Measurements from ENCODE around the gene HTR3E. TPM values are rescaled to one million over a fixed set of nuclear protein-coding genes. Genes with fewer than 3 reads are reported as not detected.

HTR3E gene
- polyA plus RNA-seq, 3 donors, result not detected

DNA sequence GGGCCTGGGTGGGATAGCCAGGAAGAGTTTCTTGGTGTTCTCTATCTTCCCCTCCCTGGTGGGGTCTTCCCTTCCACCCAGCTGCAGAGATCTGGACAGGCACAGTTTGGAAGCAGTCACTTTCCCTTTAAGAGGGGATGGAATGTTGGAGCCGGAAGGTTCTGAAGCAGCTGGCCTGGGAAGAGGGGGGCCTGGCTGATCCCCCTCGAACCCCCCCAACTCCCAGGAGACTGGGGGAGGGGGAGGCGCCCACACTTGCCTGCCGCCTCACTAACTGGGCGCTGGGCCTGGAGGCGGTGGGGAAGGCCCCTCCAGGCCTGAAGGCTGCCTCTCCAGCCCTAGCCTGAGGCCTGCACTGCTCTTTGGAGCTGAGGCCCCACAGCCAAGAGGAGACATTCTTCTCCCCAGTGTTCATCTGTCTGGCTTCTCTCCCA is 59.7 kb downstream of the HTR3E start:
- no peak for DNase-seq
- Histone ChIP-seq H3K9me3 (replicated peaks in 1 of 2; ENCODE audit: control insufficient read depth in 1 of 2, insufficient read depth in 1 of 2, low read length in 2 of 2) (no peaks in the 10 kb centered on the region), H3K27ac (ENCODE audit: low read depth in 1 of 2, low read length in 2 of 2) (peak overlapping the region in 1 of 2 donors; percentile 77), H3K79me2 (ENCODE audit: insufficient read depth, low read length) (peaks cover 55% of the 10 kb centered on the region), H3K27me3 (ENCODE audit: control insufficient read depth in 2 of 2, insufficient read depth in 2 of 2, low read length in 2 of 2) (no peaks in the 10 kb centered on the region), H2AFZ (ENCODE audit: insufficient read depth, low read depth, low read length, poor library complexity, severe bottlenecking) (peak overlapping the region; percentile 88), H3K4me1 (ENCODE audit: control insufficient read depth in 1 of 2, insufficient read depth in 2 of 2, low read length in 2 of 2) (peaks cover 37 to 44% of the 10 kb centered on the region in 2 donors), H3K9ac (ENCODE audit: insufficient read depth, low read length, poor library complexity, severe bottlenecking) (peak overlapping the region; percentile 77), H3K36me3 (replicated peaks in 1 of 2; ENCODE audit: control insufficient read depth in 1 of 2, insufficient read depth in 2 of 2, low read length in 2 of 2) (no peaks in the 10 kb centered on the region), H4K20me1 (ENCODE audit: insufficient read depth, low read length) (peaks cover 56% of the 10 kb centered on the region), H3K4me2 (replicated peaks; ENCODE audit: extremely low read depth, low read length, poor library complexity, severe bottlenecking) (peak overlapping the region; percentile 99), H3K4me3 (replicated peaks in 1 of 3; ENCODE audit: low read depth in 2 of 3, low read length in 3 of 3) (peak overlapping the region; percentile 77 to 97 (median 94))
- intact Hi-C loops (cut with micrococcal nuclease), result loop anchor here in 1 of 2 donors (2.0 kb wide), 1 partner anchor 22 kb away; the partner anchor contains the start of gene EIF2B5
- TF ChIP-seq, protein P1, sequence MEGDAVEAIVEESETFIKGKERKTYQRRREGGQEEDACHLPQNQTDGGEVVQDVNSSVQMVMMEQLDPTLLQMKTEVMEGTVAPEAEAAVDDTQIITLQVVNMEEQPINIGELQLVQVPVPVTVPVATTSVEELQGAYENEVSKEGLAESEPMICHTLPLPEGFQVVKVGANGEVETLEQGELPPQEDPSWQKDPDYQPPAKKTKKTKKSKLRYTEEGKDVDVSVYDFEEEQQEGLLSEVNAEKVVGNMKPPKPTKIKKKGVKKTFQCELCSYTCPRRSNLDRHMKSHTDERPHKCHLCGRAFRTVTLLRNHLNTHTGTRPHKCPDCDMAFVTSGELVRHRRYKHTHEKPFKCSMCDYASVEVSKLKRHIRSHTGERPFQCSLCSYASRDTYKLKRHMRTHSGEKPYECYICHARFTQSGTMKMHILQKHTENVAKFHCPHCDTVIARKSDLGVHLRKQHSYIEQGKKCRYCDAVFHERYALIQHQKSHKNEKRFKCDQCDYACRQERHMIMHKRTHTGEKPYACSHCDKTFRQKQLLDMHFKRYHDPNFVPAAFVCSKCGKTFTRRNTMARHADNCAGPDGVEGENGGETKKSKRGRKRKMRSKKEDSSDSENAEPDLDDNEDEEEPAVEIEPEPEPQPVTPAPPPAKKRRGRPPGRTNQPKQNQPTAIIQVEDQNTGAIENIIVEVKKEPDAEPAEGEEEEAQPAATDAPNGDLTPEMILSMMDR (IDR thresholded peaks at IDR 0.05), result no peak
- H3K4me1 Mint-ChIP-seq, result peaks cover 47% of the 10 kb centered on the region
- peak overlapping the region in 5 of 7 donors; percentile 69 to 89 (median 85) for H3K27ac Mint-ChIP-seq
- whole genome bisulfite sequencing (ENCODE audit: insufficient coverage), result 20% methylated on average over 1 of the region's 6 CpGs
- H3K27me3 Mint-ChIP-seq (ENCODE audit: low read depth in 3 of 3), result peaks cover 0 to 4% (median 2%) of the 10 kb centered on the region in 3 donors
- H3K9me3 Mint-ChIP-seq, result no peaks in the 10 kb centered on the region
- peaks cover 9 to 15% of the 10 kb centered on the region in 2 donors for H3K36me3 Mint-ChIP-seq
- H3K4me3 Mint-ChIP-seq, result peak overlapping the region; percentile 96

Small RNA genes lying within 50 kb of the gene (small RNA-seq; reads per million reads assigned to genes)
- gene RF00019 (ENCODE audit: insufficient read length, low read depth), result not detected

Other genes with a start within 250 kb of the HTR3E start
- 100 to 1,000 TPM in 2 of 3 donors, 10 to 100 TPM in 1; 65.6 to 196 (median 155) TPM for gene PARL, start 212.2 kb upstream of the HTR3E start, polyA plus RNA-seq
- gene ABCC5, start 79.2 kb upstream of the HTR3E start, polyA plus RNA-seq, result 10 to 100 TPM in 1 of 3 donors, 1 to 10 TPM in 2; 6.2 to 30.9 (median 7.7) TPM
- gene HTR3D, start 65.3 kb upstream of the HTR3E start, polyA plus RNA-seq, result not detected
- not detected for gene HTR3C, start 44.0 kb upstream of the HTR3E start, polyA plus RNA-seq
- gene EIF2B5, start 38.3 kb downstream of the HTR3E start, polyA plus RNA-seq, result 10 to 100 TPM; 22.7 to 50.0 (median 24.1) TPM
- gene DVL3, start 58.3 kb downstream of the HTR3E start, polyA plus RNA-seq, result 10 to 100 TPM in 1 of 3 donors, 1 to 10 TPM in 2; 4.5 to 42.1 (median 9.4) TPM
- gene AP2M1, start 77.8 kb downstream of the HTR3E start, polyA plus RNA-seq, result 100 to 1,000 TPM; 283 to 327 (median 295) TPM
- 10 to 100 TPM; 13.5 to 74.8 (median 13.9) TPM for gene ABCF3, start 89.1 kb downstream of the HTR3E start, polyA plus RNA-seq
- under 1 TPM in 1 of 3 donors, not detected in 2; 0.32 TPM for gene VWA5B2, start 132.5 kb downstream of the HTR3E start, polyA plus RNA-seq
- 10 to 100 TPM; 29.0 to 60.8 (median 56.4) TPM for gene ALG3, start 151.9 kb downstream of the HTR3E start, polyA plus RNA-seq
- gene EEF1AKMT4, start 152.6 kb downstream of the HTR3E start, polyA plus RNA-seq, result 10 to 100 TPM in 1 of 3 donors, 1 to 10 TPM in 2; 4.0 to 12.0 (median 7.3) TPM
- gene CAMK2N2, start 164.5 kb downstream of the HTR3E start, polyA plus RNA-seq, result not detected
- not detected for gene ECE2, start 179.0 kb downstream of the HTR3E start, polyA plus RNA-seq
- gene PSMD2, start 202.2 kb downstream of the HTR3E start, polyA plus RNA-seq, result 100 to 1,000 TPM; 138 to 186 (median 167) TPM
- 100 to 1,000 TPM in 1 of 3 donors, 10 to 100 TPM in 2; 13.9 to 119 (median 24.2) TPM for gene EIF4G1, start 217.5 kb downstream of the HTR3E start, polyA plus RNA-seq
- 10 to 100 TPM in 1 of 3 donors, 1 to 10 TPM in 2; 5.8 to 30.6 (median 7.7) TPM for gene FAM131A, start 240.5 kb downstream of the HTR3E start, polyA plus RNA-seq

Measured in CD14-positive monocyte (primary cell).